ENCODE measurements around the gene CABP7. TPM values are rescaled to one million over a fixed set of nuclear protein-coding genes. Genes with fewer than 3 reads are reported as not detected.
"Not testable (repeated sequence)": the region's sequence is repeated elsewhere in the genome, so short reads cannot be mapped to it uniquely, and the experiment has no call there.

Gene CABP7
- total RNA-seq, 2 experiments from 2014 or later: 0.33 to 0.45 TPM

- Mint-ChIP-seq H3K4me1 (ENCODE audit: low read depth) (peaks cover 14% of the 10 kb centered on the region), H3K27me3 (no peaks in the 10 kb centered on the region), H3K9me3 (no peaks in the 10 kb centered on the region), H3K36me3 (ENCODE audit: low read depth) (peaks cover 22% of the 10 kb centered on the region), H3K27ac (no peak overlapping the region), H3K4me3 (no peak overlapping the region)
- intact Hi-C loops (cut with DNase I, micrococcal nuclease): no loop called here
- Histone ChIP-seq H3K9me3 (ENCODE audit: control insufficient read depth in 1 of 2, insufficient read depth in 1 of 2, low read length in 2 of 2) (no peaks in the 10 kb centered on the region), H3K4me3 (ENCODE audit: low read length) (no peak overlapping the region), H3K36me3 (ENCODE audit: insufficient read depth, low read length) (no peaks in the 10 kb centered on the region), H3K27ac (ENCODE audit: low read depth in 1 of 2, low read length in 2 of 2) (no peak overlapping the region), H3K4me1 (ENCODE audit: insufficient read depth, low read length) (peaks cover 18% of the 10 kb centered on the region), H3K27me3 (ENCODE audit: control insufficient read depth in 1 of 2, insufficient read depth in 2 of 2, low read length in 2 of 2) (no peaks in the 10 kb centered on the region)
- ATAC-seq (ENCODE audit: poor library complexity): no peak
- DNase-seq: no peak
- POLR2A ChIA-PET: interaction anchor here (0.6 kb wide), 1 partner anchor 511 kb away, joined by 3 read pairs; no protein-coding TSS in a partner anchor
- CTCF ChIA-PET: no interaction called here
- TF ChIP-seq CTCF (IDR thresholded peaks at IDR 0.05): no peak
These were observed 34.2 kb downstream of the CABP7 start for GRCh38 chr22:29753808-29754657.

- H3K27ac ChIP-seq (ENCODE audit: low read depth in 1 of 2, low read length in 2 of 2); H3K27ac Mint-ChIP-seq; DNase-seq; H3K27me3 ChIP-seq (ENCODE audit: control insufficient read depth in 1 of 2, insufficient read depth in 2 of 2, low read length in 2 of 2); CTCF ChIA-PET; intact Hi-C loops (cut with DNase I, micrococcal nuclease); H3K36me3 ChIP-seq (ENCODE audit: insufficient read depth, low read length); H3K4me3 Mint-ChIP-seq; H3K27me3 Mint-ChIP-seq; H3K4me3 ChIP-seq (ENCODE audit: low read length); H3K9me3 ChIP-seq (ENCODE audit: control insufficient read depth in 1 of 2, insufficient read depth in 1 of 2, low read length in 2 of 2); ATAC-seq (ENCODE audit: poor library complexity); H3K9me3 Mint-ChIP-seq: not testable (repeated sequence)
- H3K36me3 Mint-ChIP-seq (ENCODE audit: low read depth): peaks cover 16% of the 10 kb centered on the region
- H3K4me1 Mint-ChIP-seq (ENCODE audit: low read depth): peaks cover 14% of the 10 kb centered on the region
- POLR2A ChIA-PET: interaction anchor here (0.6 kb wide), 1 partner anchor 510 kb away, joined by 3 read pairs; no protein-coding TSS in a partner anchor
- peaks cover 18% of the 10 kb centered on the region for H3K4me1 ChIP-seq (ENCODE audit: insufficient read depth, low read length)
These were observed 35.0 kb downstream of the CABP7 start for GRCh38 chr22:29754658-29755395.

- peaks cover 12% of the 10 kb centered on the region for H3K36me3 Mint-ChIP-seq (ENCODE audit: low read depth)
- no peak overlapping the region for H3K27ac Mint-ChIP-seq
- no peak overlapping the region for H3K27ac ChIP-seq (ENCODE audit: low read depth in 1 of 2, low read length in 2 of 2)
- intact Hi-C loops (cut with DNase I, micrococcal nuclease): no loop called here
- POLR2A ChIA-PET: no interaction called here
- H3K9me3 Mint-ChIP-seq: no peaks in the 10 kb centered on the region
- no peak overlapping the region for H3K4me3 ChIP-seq (ENCODE audit: low read length)
- no peaks in the 10 kb centered on the region for H3K36me3 ChIP-seq (ENCODE audit: insufficient read depth, low read length)
- H3K27me3 ChIP-seq (ENCODE audit: control insufficient read depth in 1 of 2, insufficient read depth in 2 of 2, low read length in 2 of 2): no peaks in the 10 kb centered on the region
- no peak overlapping the region for H3K4me3 Mint-ChIP-seq
- DNase-seq (no peak), ATAC-seq (ENCODE audit: poor library complexity) (no peak)
- CTCF ChIA-PET: no interaction called here
- no peaks in the 10 kb centered on the region for H3K27me3 Mint-ChIP-seq
- TF ChIP-seq CTCF (IDR thresholded peaks at IDR 0.05): no peak
- H3K9me3 ChIP-seq (ENCODE audit: control insufficient read depth in 1 of 2, insufficient read depth in 1 of 2, low read length in 2 of 2): no peaks in the 10 kb centered on the region
- peaks cover 11% of the 10 kb centered on the region for H3K4me1 ChIP-seq (ENCODE audit: insufficient read depth, low read length)
- H3K4me1 Mint-ChIP-seq (ENCODE audit: low read depth): peaks cover 5% of the 10 kb centered on the region
These were observed 36.1 kb downstream of the CABP7 start for GRCh38 chr22:29755889-29756288.

Data from CD4-positive, alpha-beta T cell (primary cell).